Ovary (tissue), 3 donors: ENCODE results near the gene FKBP4.

ENCODE experiments used
- CTCF ChIP-seq, 3 donors: fragments of 450-650 bp in 2 of 3; fragments of 200-600 bp in 1 of 3; IDR thresholded peaks; one replicate each; pipeline versions ENCODE4 v1.5.1 to v1.8.0; 2016 to 2022; ENCODE audit warnings: antibody characterized with exemption in 3 of 3, mild to moderate bottlenecking in 1 of 3
- POLR2A ChIP-seq: fragments of 450-650 bp; IDR thresholded peaks from one replicate; pipeline ENCODE4 v1.6.1; 2017; ENCODE audit warnings: antibody characterized with exemption, mild to moderate bottlenecking, moderate library complexity
- donor health status: DM: no; HTN: no; CAD: no.

- TF ChIP-seq CTCF (IDR thresholded peaks at IDR 0.05) (no peak), POLR2A (no peak)
Measured at GRCh38 chr12:2756756-2757155, 38.0 kb upstream of the FKBP4 start.
